ENCODE data around the gene FRYL.

DNA sequence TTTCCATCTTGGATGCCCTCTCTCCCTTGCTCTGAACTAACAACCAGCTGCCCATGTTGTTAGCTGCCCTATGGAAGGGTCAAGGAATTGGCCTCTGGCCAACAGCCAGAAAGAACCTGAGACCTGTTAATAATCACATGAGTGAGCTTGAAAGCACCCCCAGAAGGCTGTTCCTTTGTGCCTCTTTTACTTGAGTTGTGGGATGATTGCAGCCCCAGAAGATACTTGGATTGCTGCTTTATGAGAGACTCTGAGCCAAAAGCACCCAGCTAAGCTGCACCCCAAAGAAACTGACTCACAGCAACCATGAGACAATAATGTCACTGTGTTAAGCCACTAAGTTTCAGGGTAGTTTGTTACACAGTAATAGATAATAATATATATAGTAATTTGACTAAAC, 73.3 kb downstream of the FRYL start:
- TF ChIP-seq, protein P1, sequence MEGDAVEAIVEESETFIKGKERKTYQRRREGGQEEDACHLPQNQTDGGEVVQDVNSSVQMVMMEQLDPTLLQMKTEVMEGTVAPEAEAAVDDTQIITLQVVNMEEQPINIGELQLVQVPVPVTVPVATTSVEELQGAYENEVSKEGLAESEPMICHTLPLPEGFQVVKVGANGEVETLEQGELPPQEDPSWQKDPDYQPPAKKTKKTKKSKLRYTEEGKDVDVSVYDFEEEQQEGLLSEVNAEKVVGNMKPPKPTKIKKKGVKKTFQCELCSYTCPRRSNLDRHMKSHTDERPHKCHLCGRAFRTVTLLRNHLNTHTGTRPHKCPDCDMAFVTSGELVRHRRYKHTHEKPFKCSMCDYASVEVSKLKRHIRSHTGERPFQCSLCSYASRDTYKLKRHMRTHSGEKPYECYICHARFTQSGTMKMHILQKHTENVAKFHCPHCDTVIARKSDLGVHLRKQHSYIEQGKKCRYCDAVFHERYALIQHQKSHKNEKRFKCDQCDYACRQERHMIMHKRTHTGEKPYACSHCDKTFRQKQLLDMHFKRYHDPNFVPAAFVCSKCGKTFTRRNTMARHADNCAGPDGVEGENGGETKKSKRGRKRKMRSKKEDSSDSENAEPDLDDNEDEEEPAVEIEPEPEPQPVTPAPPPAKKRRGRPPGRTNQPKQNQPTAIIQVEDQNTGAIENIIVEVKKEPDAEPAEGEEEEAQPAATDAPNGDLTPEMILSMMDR (conservative IDR thresholded peaks at IDR 0.05; ENCODE audit: low read length) = no peak
- TF ChIP-seq EZH2phosphoT487 (IDR thresholded peaks at IDR 0.05; ENCODE audit: borderline replicate concordance) = no peak

All from Loucy (cell line).